HG03520 (cell line): ENCODE results near the gene BCKDK.
A peak's percentile ranks its signal among the peaks of the same experiment; 100 is the strongest.
"Not testable (repeated sequence)": the region's sequence is repeated elsewhere in the genome, so short reads cannot be mapped to it uniquely, and the experiment has no call there.

ENCODE experiments used
- ATAC-seq: cut with Tn5 transposase; IDR thresholded peaks from one replicate; pipeline ENCODE4 v1.9.1; 2021; ENCODE audit warnings: mild to moderate bottlenecking, moderate library complexity; ENCODE audit not compliant: unreplicated experiment

The BCKDK gene

GRCh38 chr16:31141071-31141469, 32.9 kb downstream of the BCKDK start:
- ATAC-seq, result not testable (repeated sequence)

GRCh38 chr16:31141489-31142108, 33.4 kb downstream of the BCKDK start:
- ATAC-seq, result no peak

GRCh38 chr16:31142109-31143010, 34.2 kb downstream of the BCKDK start:
- peak; percentile 80 for ATAC-seq

- no peak for ATAC-seq
These were observed 35.0 kb downstream of the BCKDK start for GRCh38 chr16:31143011-31143693.

- ATAC-seq, result no peak
These were observed 35.5 kb downstream of the BCKDK start for GRCh38 chr16:31143694-31144148.

- ATAC-seq, result not testable (repeated sequence)
These were observed 36.2 kb downstream of the BCKDK start for GRCh38 chr16:31144418-31144817.

- ATAC-seq, result no peak
These were observed 37.3 kb downstream of the BCKDK start for GRCh38 chr16:31145398-31145990.

- no peak for ATAC-seq
These were observed 39.4 kb downstream of the BCKDK start for GRCh38 chr16:31147574-31147973.

- no peak for ATAC-seq
These were observed 40.1 kb downstream of the BCKDK start for GRCh38 chr16:31148281-31148728.

- no peak for ATAC-seq
These were observed 40.7 kb downstream of the BCKDK start for GRCh38 chr16:31148896-31149295.

GRCh38 chr16:31149332-31149731, 41.1 kb downstream of the BCKDK start:
- ATAC-seq, result no peak

GRCh38 chr16:31149894-31150890, 42.0 kb downstream of the BCKDK start, which contains the start of gene PRSS36:
PRSS36 (minus strand) TSS chr16:31150066; CDS start chr16:31150035, 31 bp downstream.
- no peak for ATAC-seq

- not testable (repeated sequence) for ATAC-seq
These were observed 42.8 kb downstream of the BCKDK start for GRCh38 chr16:31150976-31151375.

- no peak for ATAC-seq
These were observed 49.0 kb downstream of the BCKDK start for GRCh38 chr16:31157136-31157535.
